HG03442 (cell line): ENCODE results near the gene FBXO2.
"Not testable (repeated sequence)": the region's sequence is repeated elsewhere in the genome, so short reads cannot be mapped to it uniquely, and the experiment has no call there.

Experiments used
- ATAC-seq: cut with Tn5 transposase; IDR thresholded peaks from one replicate; pipeline ENCODE4 v1.9.1; 2021; ENCODE audit warnings: mild to moderate bottlenecking, moderate library complexity; ENCODE audit not compliant: unreplicated experiment

The FBXO2 gene

DNA sequence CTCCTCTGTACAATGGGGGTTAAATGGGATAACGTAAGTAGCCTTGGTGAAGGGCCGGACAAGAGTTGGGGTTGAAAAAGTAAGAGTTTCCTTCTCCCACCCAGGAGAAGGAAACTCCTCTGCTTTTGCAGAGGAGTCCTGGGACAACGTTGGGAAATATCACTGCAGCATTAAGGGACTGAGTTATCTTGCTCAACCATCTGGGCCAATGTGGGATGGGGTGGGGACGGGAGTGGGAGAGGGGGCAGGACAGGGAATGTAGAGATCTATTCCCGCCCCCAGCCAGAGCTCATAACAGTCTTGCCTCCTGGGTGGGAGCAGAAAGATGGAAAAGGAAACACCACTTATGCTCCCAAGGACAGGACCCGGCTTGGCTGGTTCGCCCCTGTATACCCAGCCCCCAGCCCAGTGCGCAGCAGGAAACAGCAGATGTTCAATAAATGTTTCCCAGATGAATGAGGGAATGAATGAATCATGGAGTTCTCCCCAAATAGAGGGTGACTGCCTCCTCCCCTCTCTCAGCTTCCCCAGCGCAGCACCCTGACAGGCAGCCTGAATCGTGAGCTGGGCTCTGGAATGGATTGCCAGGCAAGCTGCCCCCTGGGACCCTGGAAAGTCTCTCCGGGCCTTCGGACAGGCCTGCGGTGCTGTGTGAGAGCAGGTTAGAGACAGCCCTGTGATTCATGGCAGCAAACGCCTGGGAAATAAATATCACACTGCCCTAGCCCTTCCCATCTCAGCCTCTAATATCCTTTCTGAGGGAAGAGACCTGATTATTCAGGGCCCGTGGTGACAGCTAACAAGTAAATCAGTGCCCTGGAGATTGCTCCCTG, 24.8 kb downstream of the FBXO2 start:
- ATAC-seq = no peak

DNA sequence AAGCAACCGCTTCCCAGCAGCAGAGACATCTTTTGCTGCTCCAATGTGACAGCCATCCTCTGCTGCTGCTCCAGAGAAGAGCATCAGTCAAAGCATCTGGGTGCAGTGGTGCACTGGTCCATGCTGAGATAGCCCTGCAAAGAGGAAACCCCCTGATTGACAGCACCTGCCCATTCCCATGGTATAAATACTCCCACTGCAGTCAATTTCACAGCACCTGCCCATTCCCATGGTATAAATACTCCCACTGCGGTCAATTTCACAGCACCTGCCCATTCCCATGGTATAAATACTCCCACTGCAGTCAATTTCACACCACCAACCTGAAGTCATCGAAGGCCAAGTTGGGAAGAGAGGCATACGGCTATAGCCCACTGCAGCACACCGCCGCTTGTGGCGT, 25.5 kb downstream of the FBXO2 start:
- no peak for ATAC-seq

DNA sequence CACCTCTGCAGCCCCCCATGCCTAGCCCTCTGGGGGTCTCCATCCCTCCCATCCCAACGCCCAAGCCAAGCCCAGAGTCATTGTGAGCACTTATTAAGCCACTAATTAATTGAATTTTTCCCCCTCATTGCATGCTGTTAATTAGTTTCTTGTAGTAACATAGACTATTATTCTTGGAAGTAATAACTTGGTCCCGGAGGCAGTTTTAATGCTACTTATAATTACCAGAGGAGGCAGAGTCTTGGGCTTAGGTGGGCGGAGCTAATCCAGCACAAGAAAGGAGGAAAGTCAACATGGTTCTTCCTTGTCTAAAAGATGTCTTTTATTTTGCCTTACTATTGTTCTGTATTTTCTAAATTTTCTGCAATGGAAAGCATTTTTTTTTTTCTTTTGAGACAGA, 27.7 kb downstream of the FBXO2 start:
- ATAC-seq = no peak

DNA sequence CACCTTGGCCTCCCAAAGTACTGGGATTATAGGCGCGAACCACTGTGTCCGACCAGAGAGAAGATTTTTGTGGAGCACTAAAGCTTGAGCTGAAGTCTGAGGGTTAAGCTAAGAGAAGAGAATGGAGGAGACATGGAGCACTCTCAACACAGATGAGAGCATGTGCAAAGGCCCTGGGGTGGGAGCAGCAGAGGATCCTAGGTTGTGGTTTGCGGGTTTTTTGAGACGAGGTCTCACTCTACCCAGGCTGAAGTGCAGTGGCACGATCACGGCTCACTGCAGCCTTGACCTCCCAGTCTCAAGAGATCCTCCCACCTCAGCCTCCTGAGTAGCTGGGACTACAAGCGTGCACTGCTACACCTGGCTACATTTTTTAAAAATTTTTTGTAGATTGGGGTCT, 30.5 kb downstream of the FBXO2 start:
- ATAC-seq = no peak

DNA sequence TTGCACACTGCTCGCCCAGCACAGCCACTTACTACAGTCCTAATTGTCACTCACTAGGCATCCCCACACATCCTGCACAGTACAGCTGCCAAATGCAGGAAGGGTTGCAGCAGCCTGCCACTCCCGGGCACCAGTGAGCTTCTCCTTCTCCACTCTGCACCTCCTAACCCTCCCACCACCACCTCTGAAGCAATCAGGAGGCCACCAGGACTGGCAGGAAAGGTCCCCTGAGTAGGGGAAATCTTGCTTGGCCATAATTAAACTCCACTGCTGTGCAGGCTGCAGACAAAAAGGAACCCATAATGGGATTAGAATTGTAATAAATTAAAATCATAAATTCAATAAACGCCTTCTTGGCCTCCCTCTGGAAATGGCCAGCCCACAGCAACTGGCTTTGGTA, 31.8 kb downstream of the FBXO2 start:
- no peak for ATAC-seq

DNA sequence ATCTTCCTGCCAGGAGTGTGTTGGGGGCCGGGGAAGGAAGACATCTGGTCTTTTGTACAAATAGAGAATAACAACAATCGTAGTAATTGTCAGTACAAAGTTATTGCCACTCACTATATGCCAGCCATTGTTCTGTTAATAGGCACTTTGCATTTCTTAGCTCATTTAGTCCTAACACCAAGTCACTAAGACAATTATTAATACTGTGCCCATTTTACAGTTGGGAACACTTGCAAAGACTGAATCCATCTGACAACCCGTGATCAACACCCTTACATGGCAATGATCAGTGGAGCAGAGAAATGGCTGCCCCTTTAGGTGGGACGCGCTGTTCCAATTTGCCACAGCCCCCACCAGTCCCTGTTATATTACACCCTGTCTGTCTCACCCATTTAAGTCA, 33.3 kb downstream of the FBXO2 start:
- no peak for ATAC-seq

DNA sequence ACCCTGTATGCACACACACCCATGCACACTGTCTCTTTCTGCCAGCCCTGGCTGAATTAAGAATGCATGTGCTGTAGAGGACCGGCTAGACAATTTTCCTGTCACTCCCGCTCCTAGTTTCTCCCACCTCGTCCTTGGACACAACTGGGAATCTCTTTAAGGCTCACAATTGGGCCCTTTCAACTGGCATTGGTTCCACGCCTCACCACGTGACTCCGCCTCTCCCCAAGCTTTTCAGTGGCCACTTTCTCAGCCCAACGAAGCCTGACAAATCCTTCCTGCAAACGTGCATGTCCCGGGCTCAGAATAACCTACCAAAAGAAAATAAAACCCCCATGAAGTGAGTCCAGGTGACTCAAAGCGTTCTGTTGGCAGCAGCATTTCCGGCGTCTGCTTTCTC, 33.8 kb downstream of the FBXO2 start:
- no peak for ATAC-seq

DNA sequence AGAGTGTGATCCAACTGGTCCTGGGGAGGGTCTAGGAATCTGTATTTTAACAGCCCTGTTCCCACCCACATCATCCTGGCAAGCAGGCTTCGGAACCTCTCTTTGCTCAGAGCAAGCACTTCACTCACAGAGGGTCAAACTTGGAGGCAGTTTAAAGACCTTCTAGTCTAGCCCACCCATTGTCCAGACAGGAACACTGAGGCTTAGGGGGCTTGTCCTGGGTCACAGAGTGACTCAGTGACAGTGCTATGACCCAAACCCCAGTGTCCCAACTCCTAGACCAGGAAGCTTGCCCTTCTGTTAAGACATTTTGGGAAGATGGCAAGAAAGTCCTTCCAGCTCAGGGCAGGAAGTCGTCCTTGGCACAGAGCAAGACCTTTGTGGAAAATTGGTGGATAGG, 36.5 kb downstream of the FBXO2 start:
- ATAC-seq = no peak

DNA sequence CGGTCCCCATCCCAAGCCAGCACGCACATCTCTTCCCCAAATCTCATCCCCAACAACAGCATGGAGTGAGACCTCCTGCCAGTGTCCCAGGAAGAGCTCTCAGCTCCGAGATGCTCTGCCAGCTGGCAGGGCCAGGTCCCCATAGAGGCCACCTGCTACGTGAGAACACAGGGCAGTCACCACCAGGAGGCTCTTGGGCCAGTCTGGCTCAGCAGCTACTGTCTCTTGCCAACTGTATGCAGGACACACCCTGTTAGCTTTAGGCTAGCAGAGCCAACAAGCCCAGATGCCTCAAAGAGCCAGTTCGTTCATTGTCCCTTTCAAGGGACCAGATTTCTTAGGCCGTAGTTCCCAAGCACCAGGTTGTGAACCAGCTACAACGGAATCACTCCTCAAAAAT, 36.9 kb downstream of the FBXO2 start:
- no peak for ATAC-seq

DNA sequence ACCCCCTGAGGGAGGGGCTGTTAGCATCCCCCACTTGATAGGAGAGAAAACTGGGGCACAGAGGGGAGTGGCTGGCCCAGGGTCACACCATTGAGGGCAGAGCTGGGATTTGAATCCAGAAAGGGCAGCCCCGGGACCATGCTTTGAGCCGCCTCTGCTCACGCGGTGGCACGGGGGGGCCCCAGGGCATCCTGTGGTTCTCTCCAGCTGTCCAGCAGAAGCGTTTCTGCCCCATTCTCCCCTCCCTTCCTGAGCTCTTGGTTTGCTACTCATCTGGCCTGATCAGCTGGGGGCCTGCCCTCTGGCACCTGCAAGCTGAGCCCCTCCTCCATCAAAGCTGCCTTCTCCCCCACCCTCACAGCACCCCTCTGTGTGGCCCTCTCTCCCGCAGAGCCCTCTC, 37.5 kb downstream of the FBXO2 start:
- no peak for ATAC-seq

DNA sequence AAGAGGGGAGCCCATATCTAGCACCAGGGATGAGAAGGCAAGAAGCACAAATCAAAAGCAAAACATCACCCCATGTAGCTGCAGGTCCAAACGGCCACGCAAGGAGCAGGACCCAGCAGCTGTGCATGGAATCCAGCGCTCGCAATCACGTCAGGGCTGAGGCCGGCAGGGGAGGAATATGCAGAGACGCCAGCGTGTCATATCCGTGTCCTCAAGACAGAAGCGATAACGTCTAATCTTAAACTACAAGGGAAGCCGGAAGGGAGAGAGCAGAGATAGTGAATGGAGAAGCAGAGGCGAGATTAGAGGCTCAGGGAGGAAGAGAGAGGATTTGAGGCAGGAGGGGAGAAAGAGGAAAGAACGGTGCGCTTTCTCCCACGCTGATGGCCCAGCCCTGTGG, 39.1 kb downstream of the FBXO2 start:
- ATAC-seq = no peak

DNA sequence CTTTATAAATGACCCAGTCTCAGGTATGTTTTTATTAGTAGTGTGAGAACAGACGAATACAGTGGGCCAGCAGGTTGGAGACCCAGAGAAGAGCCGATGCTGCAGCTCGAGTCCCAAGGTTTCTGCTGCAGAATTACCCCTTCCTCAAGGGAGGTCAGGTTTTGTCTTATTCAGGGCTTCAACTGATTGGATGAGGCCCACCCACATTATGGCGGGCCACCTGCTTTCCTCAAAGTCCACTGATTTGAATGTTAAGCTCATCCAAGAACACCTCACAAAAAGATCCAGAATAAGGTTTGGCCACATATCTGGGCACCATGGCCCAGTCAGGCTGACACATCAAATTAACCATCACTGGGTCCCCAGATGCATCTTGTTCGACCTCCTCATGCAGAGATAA, 40.9 kb downstream of the FBXO2 start:
- no peak for ATAC-seq

DNA sequence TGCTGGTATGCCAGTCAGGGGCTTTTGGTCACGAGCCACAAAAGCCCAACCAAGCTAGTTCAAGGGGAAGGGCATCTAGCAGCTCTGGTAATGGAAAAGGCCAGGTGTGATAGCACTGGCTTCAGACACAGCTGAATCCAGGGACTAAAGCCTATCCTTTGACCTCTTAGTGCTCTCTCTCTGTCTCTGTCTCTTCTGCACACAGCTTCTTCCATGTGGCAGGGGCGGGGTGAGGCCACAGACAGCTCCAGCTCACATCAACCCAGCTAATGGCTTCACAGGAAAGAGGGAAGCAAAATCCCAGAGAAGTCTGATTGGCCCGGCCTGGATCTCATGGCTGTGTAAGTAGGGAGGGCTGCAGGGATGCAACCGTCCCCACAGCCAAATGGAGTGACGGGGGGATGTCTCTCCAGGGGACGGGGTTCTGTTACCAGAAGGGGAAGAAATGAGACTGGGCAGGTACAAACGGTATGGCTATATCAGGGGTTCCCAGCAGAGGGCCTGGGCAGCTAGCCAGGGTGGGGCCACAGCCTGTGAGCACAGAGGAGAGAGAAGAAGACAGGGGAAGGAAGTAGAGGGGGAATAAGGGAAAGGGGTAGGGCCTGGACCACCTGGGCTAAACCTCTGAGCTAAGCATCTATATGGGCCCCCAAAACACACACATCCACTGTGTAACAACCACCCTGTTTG, 42.4 kb downstream of the FBXO2 start:
- no peak for ATAC-seq

DNA sequence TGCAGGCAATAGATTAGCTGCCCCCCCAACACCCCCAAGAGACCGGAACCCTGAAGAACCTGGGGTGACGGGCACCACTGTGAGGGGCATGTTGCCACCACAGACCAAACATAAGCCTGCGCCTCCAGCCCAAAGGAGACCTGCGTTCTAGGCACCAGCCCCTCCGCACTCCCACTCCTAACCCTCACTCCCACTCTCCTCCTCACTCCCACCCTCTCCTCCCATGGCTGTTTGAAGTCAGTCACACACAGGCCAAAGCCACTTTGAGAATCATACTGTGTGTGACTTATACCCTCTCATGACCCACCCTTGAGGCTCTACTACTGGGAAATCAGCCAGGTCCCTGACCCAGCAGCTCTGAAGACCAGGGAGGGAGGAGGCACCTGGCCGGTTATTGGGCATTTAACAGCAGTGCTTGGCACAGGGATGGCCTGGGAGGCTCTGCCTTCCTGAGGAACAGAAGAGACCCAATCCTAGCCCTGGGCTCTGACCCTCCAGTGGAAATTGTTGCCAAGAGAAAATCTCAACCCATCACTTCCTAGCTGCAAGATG, 43.5 kb downstream of the FBXO2 start:
- ATAC-seq = no peak

DNA sequence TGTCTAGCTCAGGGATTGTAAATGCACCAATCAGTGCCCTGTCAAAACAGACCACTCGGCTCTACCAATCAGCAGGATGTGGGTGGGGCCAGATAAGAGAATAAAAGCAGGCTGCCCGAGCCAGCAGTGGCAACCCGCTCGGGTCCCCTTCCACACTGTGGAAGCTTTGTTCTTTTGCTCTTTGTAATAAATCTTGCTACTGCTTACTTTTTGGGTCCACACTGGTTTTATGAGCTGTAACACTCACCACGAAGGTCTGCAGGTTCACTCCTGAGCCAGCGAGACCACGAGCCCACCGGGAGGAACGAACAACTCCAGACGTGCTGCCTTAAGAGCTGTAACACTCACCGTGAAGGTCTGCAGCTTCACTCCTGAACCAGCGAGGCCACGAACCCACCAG, 44.9 kb downstream of the FBXO2 start:
- not testable (repeated sequence) for ATAC-seq

DNA sequence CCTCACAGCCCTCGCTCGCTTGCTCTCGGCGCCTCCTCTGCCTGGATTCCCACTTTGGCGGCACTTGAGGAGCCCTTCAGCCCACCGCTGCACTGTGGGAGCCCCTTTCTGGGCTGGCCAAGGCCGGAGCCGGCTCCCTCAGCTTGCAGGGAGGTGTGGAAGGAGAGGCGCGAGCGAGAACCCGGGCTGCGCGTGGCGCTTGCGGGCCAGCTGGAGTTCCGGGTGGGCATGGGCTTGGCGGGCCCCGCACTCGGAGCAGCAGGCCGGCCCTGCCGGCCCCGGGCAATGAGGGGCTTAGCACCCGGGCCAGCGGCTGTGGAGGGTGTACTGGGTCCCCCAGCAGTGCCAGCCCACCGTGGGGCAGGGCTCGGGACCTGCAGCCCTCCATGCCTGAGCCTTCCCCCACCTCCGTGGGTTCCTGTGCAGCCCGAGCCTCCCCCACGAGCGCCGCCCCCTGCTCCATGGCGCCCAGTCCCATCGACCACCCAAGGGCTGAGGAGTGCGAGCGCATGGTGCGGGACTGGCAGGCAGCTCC, 45.6 kb downstream of the FBXO2 start:
- not testable (repeated sequence) for ATAC-seq

DNA sequence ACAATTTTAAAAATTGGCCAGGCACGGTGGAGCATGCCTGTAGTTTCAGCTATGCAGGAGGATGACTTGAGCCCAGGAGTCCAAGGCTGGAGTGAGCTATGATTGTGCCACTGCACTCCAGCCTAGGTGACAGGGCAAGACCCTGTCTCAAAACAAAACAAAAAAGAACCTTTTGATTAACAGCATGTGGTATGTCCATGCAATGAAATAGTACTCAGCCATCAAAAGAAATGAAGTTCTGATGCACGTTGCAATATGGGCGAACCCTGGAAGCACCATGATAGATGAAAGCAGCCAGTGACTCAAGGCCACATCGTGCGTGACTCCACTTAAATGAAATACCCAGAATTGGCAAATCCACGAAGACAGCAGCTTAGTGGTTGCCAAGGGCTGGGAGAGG, 47.5 kb downstream of the FBXO2 start:
- ATAC-seq = no peak

DNA sequence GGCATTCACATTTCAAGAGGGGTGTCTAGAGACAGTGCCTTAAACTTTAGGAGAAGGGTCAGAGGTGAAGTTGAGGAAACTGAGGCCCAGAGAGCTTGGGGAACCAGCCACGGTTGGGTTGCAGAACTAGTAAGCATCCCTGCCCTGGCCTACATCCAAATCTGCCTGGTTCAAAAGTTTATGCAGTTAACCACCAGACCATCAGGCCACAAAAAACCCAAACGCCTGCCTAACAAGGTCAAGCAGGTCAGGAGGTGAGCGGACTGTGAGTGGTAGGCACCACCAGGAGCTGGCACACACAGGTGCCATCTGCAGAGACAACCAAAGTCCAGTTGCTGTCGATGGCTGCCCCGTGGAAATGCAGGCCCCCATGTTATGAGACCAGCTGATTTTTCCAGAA, 51.2 kb downstream of the FBXO2 start:
- no peak for ATAC-seq

DNA sequence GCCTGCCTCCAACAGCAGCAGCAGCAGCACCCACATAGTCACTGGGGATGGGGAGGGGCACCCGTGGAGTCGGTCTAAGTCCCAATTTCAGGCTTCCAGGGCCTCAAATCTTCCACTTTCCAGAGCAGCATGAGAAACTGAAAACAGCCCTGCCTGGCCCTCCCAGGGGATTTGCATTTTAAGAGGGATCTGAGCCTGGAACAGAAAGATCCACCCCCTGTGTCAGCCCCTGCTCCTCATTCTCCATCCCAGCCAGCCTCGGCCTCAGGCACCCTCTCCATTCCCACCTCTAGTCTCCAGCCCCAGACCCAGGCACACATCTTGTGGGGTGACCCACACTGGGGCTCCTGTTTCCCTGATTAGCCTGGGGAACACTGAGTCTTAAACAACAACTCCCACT, 51.8 kb downstream of the FBXO2 start:
- no peak for ATAC-seq

DNA sequence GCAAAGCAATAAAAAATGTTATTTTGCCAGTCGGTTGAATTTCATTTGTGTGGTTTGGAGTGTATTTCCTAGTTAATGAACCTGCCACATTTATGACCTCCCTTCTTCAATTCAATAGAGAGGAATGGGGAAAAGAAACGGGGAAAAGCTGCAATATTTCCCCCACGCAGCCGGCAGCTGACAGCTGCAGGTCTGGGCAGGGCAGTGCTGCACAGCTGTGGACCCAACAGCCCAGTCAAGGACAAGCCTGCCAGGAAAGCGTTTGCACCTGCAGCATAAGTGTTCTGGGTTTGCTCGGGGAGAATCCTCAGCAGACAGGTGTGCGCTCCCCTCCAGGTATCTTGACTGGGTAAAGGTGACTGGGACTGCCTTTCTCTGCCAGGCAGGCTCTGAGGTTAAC, 53.4 kb downstream of the FBXO2 start:
- ATAC-seq = no peak

DNA sequence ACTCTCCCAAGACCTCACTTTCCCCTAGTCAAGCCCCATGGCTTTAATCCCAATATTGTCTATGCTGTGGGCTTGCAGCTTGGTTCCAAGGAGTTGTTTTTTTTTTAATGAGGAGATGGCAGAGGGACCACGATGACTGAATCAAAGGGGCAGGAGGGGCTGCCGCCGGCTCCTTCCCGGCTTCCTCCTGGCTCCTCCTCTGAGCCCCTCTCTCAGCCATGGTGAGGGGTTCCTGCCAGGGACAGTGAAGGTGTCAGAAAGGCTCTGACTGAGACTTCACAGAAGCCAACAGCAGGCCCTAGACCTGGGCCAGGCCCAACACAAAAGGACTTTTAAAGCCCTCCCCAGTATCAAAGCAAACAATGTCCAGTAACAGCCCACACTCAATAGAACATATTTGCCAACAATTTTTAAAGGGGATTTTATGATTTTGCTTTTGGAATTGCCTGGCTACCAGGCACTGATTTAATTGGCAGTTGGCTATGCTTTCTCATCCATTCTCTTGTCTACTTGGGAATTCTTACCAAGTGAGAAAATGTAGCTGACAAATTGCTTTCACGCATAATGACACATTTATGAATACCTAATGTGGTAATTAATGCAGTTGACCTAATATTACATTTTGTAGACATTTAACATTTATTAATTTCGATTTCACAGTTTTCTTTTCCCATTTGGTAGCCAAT, 54.2 kb downstream of the FBXO2 start:
- ATAC-seq = no peak
